A673 (cell line): ENCODE results near the gene FHL1. TPM values are rescaled to one million over a fixed set of nuclear protein-coding genes. Genes with fewer than 3 reads are reported as not detected.

Experiments used
- BruUV-seq: library from RNA; stranded (reverse); fragments of 400-500 nt; replicated peaks from 2 replicates; lab custom pipeline; 2021; lab: Mats Ljungman, UMichigan
- CTCF ChIA-PET: fragments of 300-600 bp; sonication (Branson Sonifier 250); formaldehyde crosslinking; loops from one replicate; lab custom pipeline; 2022; ENCODE audit warnings: antibody characterized with exemption; lab: Charles Lee
- POLR2A ChIA-PET: fragments of 300-600 bp; sonication (Branson Sonifier 250); formaldehyde crosslinking; loops from one replicate; lab custom pipeline; 2022; ENCODE audit warnings: antibody characterized with exemption; ENCODE audit not compliant: low non-redundant PET; lab: Charles Lee
- DNase-seq: peaks from one replicate; pipeline ENCODE4 v3.0.0-alpha.2; 2015; ENCODE audit warnings: low spot score
- H3K27ac ChIP-seq: fragments of 200-600 bp; sonication (generic); 2 replicates; pipeline ENCODE4 v1.5.1; 2016; ENCODE audit warnings: mixed run types, low read depth, mild to moderate bottlenecking, mixed read lengths, antibody characterized with exemption, low read length; ENCODE audit not compliant: poor library complexity, severe bottlenecking
- H3K27me3 ChIP-seq: fragments of 200-600 bp; sonication (generic); replicated peaks from 2 replicates; pipeline ENCODE4 v1.6.1; 2017; ENCODE audit warnings: mixed run types, low read depth, mild to moderate bottlenecking, mixed read lengths, antibody characterized with exemption, low read length; ENCODE audit not compliant: insufficient read depth, poor library complexity
- H3K36me3 ChIP-seq: fragments of 200-600 bp; sonication (generic); 2 replicates; pipeline ENCODE4 v1.6.1; 2016; ENCODE audit warnings: mixed run types, mild to moderate bottlenecking, mixed read lengths, antibody characterized with exemption, low read length; ENCODE audit not compliant: insufficient read depth, poor library complexity, severe bottlenecking
- H3K4me1 ChIP-seq: fragments of 200-600 bp; sonication (generic); 2 replicates; pipeline ENCODE4 v1.6.1; 2017; ENCODE audit warnings: mixed run types, mild to moderate bottlenecking, mixed read lengths, antibody characterized with exemption, low read length; ENCODE audit not compliant: insufficient read depth, poor library complexity, severe bottlenecking
- H3K4me3 ChIP-seq: fragments of 200-600 bp; sonication (generic); 2 replicates; pipeline ENCODE4 v1.5.1; 2016; ENCODE audit warnings: low read depth, mixed run types, mild to moderate bottlenecking, mixed read lengths, low read length; ENCODE audit not compliant: poor library complexity, severe bottlenecking
- H3K9me3 ChIP-seq: fragments of 200-600 bp; sonication (generic); 2 replicates; pipeline ENCODE4 v1.6.1; 2016; ENCODE audit warnings: mixed run types, low read depth, mild to moderate bottlenecking, mixed read lengths, antibody characterized with exemption, low read length; ENCODE audit not compliant: poor library complexity, severe bottlenecking
- CTCF ChIP-seq: fragments of 300-800, 200-600 bp; sonication (generic); conservative IDR thresholded peaks from 2 replicates; pipeline ENCODE4 v1.5.1; 2017; ENCODE audit warnings: low read depth, mild to moderate bottlenecking, antibody characterized with exemption, low read length, moderate library complexity, mixed read lengths
- EZH2 ChIP-seq: fragments of 200-600 bp; sonication (generic); IDR thresholded peaks from 2 replicates; pipeline ENCODE4 v1.6.1; 2017; ENCODE audit warnings: borderline replicate concordance, low read depth, mild to moderate bottlenecking, mixed read lengths, antibody characterized with exemption, low read length; ENCODE audit not compliant: poor library complexity, severe bottlenecking
- intact Hi-C: fragments of 100-400 bp; cut with micrococcal nuclease; formaldehyde crosslinking; loops from one replicate; pipeline ENCODE4 v1.10.0; 2022; ENCODE audit not compliant: unreplicated experiment
- total RNA-seq: library from RNA; stranded (reverse); gene quantifications from 2 replicates; pipeline ENCODE4 v1.2.3, GENCODE V29; 2021

Gene FHL1
- total RNA-seq, 1 experiment from 2014 or later, result 14.9 TPM

- H3K9me3 ChIP-seq, result no peaks in the 10 kb centered on the region
- POLR2A ChIA-PET, result no interaction called here
- BruUV-seq, result no TSS peak
Measured at GRCh38 chrX:136199365-136199764, 52.0 kb downstream of the FHL1 start.

GRCh38 chrX:136200466-136200865, 53.1 kb downstream of the FHL1 start:
- DNase-seq, result peak; percentile 57

More at GRCh38 chrX:136199365-136199764, 52.0 kb downstream of the FHL1 start:
- Histone ChIP-seq H3K27ac (no peak overlapping the region), H3K36me3 (no peaks in the 10 kb centered on the region), H3K4me1 (peaks cover 5% of the 10 kb centered on the region), H3K4me3 (no peak overlapping the region), H3K27me3 (peaks cover 9% of the 10 kb centered on the region)
- CTCF ChIA-PET, result no interaction called here
- no peak for DNase-seq
- intact Hi-C loops, result no loop called here
- no peak for TF ChIP-seq CTCF
- no peak for TF ChIP-seq EZH2

GRCh38 chrX:136201601-136202000, 54.3 kb downstream of the FHL1 start:
- TF ChIP-seq CTCF (no peak), EZH2 (no peak)
- no peaks in the 10 kb centered on the region for H3K36me3 ChIP-seq
- no peaks in the 10 kb centered on the region for H3K9me3 ChIP-seq
- intact Hi-C loops, result loop anchor here (5.0 kb wide), 1 partner anchor 169 kb away; no protein-coding TSS in a partner anchor
- H3K4me3 ChIP-seq, result no peak overlapping the region
- H3K4me1 ChIP-seq, result peaks cover 9% of the 10 kb centered on the region
- ChIA-PET CTCF (no interaction called here), POLR2A (no interaction called here)
- DNase-seq, result no peak
- H3K27ac ChIP-seq, result no peak overlapping the region
- no TSS peak for BruUV-seq
- peaks cover 9% of the 10 kb centered on the region for H3K27me3 ChIP-seq

More at GRCh38 chrX:136200466-136200865, 53.1 kb downstream of the FHL1 start:
- TF ChIP-seq EZH2 (no peak), CTCF (peak; percentile 63)
- Histone ChIP-seq H3K27me3 (peaks cover 9% of the 10 kb centered on the region), H3K27ac (no peak overlapping the region), H3K4me3 (no peak overlapping the region), H3K36me3 (no peaks in the 10 kb centered on the region), H3K9me3 (no peaks in the 10 kb centered on the region), H3K4me1 (peaks cover 9% of the 10 kb centered on the region)
- POLR2A ChIA-PET, result no interaction called here
- CTCF ChIA-PET, result no interaction called here
- intact Hi-C loops, result loop anchor here (5.0 kb wide), 1 partner anchor 168 kb away; no protein-coding TSS in a partner anchor
- no TSS peak for BruUV-seq
